ENCODE data around the gene CCDC171. TPM values are rescaled to one million over a fixed set of nuclear protein-coding genes. Genes with fewer than 3 reads are reported as not detected.

The CCDC171 gene
- total and polyA plus RNA-seq, 12 donors: 0.29 to 2.4 (median 1.6) TPM

GRCh38 chr9:15867334-15867733, 314.5 kb downstream of the CCDC171 start:
- Histone ChIP-seq H3K27ac (no peak overlapping the region), H3K27me3 (no peaks in the 10 kb centered on the region), H3K4me3 (no peak overlapping the region), H3K4me1 (no peaks in the 10 kb centered on the region), H3K36me3 (no peaks in the 10 kb centered on the region), H3K9me3 (peaks cover 0 to 8% (median 0%) of the 10 kb centered on the region in 11 donors)
- ATAC-seq (no peak), DNase-seq (no peak)
- 62 to 69% methylated on average over 2 of the region's 2 CpGs for WGBS, 2 donors
- intact Hi-C loops (cut with DNase I): no loop called here
- no peak for TF ChIP-seq CTCF (IDR thresholded peaks at IDR 0.05)

- DNase-seq (no peak), ATAC-seq (no peak)
- H3K27ac ChIP-seq: no peak overlapping the region
- intact Hi-C loops (cut with DNase I): no loop called here
- no peaks in the 10 kb centered on the region for H3K36me3 ChIP-seq
- TF ChIP-seq CTCF (IDR thresholded peaks at IDR 0.05): no peak
- H3K27me3 ChIP-seq: no peaks in the 10 kb centered on the region
- no peak overlapping the region for H3K4me3 ChIP-seq
- H3K4me1 ChIP-seq: no peaks in the 10 kb centered on the region
- peaks cover 0 to 1% (median 0%) of the 10 kb centered on the region in 11 donors for H3K9me3 ChIP-seq
These were observed 315.1 kb downstream of the CCDC171 start for GRCh38 chr9:15867988-15868387.

- Histone ChIP-seq H3K36me3 (no peaks in the 10 kb centered on the region), H3K9me3 (peaks cover 0 to 3% (median 0%) of the 10 kb centered on the region in 11 donors), H3K27me3 (no peaks in the 10 kb centered on the region), H3K4me3 (no peak overlapping the region), H3K27ac (no peak overlapping the region), H3K4me1 (no peaks in the 10 kb centered on the region)
- no peak for DNase-seq
- TF ChIP-seq CTCF (IDR thresholded peaks at IDR 0.05): peak; percentile 34 to 84 (median 72)
- 3 to 4% methylated on average over 2 of the region's 2 CpGs for WGBS, 2 donors
- intact Hi-C loops (cut with DNase I): loop anchor here in 8 of 10 donors (5.0 to 10.0 kb wide), 3 partner anchors 259 to 1591 kb away; no protein-coding TSS in a partner anchor
- ATAC-seq: no peak
These were observed 320.8 kb downstream of the CCDC171 start for GRCh38 chr9:15873573-15874177.

- no peak for DNase-seq
- Histone ChIP-seq H3K9me3 (peaks cover 0 to 4% (median 0%) of the 10 kb centered on the region in 11 donors), H3K36me3 (no peaks in the 10 kb centered on the region), H3K27ac (no peak overlapping the region), H3K4me3 (no peak overlapping the region), H3K4me1 (no peaks in the 10 kb centered on the region), H3K27me3 (no peaks in the 10 kb centered on the region)
- TF ChIP-seq CTCF (IDR thresholded peaks at IDR 0.05): no peak
- intact Hi-C loops (cut with DNase I): loop anchor here in 1 of 10 donors (10.0 kb wide), 1 partner anchor 1572 kb away; no protein-coding TSS in a partner anchor
- 70 to 79% methylated on average over 4 of the region's 4 CpGs for WGBS, 2 donors
- ATAC-seq: no peak
These were observed 329.5 kb downstream of the CCDC171 start for GRCh38 chr9:15882328-15882727.
